ENCODE data around the gene WDSUB1. TPM values are rescaled to one million over a fixed set of nuclear protein-coding genes. Genes with fewer than 3 reads are reported as not detected.

The WDSUB1 gene
- total RNA-seq, 1 donor from 2014 or later: 14.3 TPM

- H3K27ac Mint-ChIP-seq: no peak overlapping the region
- TF ChIP-seq CTCF (IDR thresholded peaks at IDR 0.05; ENCODE audit: unreplicated experiment): no peak
- H3K4me1 Mint-ChIP-seq: peaks cover 2% of the 10 kb centered on the region
- peaks cover 58% of the 10 kb centered on the region for H3K36me3 Mint-ChIP-seq
- DNase-seq (ENCODE audit: low spot score in 2 of 2, unreplicated experiment in 2 of 2): no peak
- no peaks in the 10 kb centered on the region for H3K27me3 Mint-ChIP-seq (ENCODE audit: low read depth)
- no peak overlapping the region for H3K4me3 Mint-ChIP-seq
- no peaks in the 10 kb centered on the region for H3K9me3 Mint-ChIP-seq
These were observed 87.3 kb downstream of the WDSUB1 start for GRCh38 chr2:159199236-159199635.

GRCh38 chr2:159196393-159196925 lies 90.0 kb downstream of the WDSUB1 start:
- no peak for DNase-seq (ENCODE audit: low spot score in 2 of 2, unreplicated experiment in 2 of 2)
- peaks cover 2% of the 10 kb centered on the region for H3K4me1 Mint-ChIP-seq
- no peaks in the 10 kb centered on the region for H3K9me3 Mint-ChIP-seq
- H3K27me3 Mint-ChIP-seq (ENCODE audit: low read depth): no peaks in the 10 kb centered on the region
- H3K27ac Mint-ChIP-seq: no peak overlapping the region
- H3K36me3 Mint-ChIP-seq: peaks cover 65% of the 10 kb centered on the region
- TF ChIP-seq CTCF (IDR thresholded peaks at IDR 0.05; ENCODE audit: unreplicated experiment): no peak
- H3K4me3 Mint-ChIP-seq: no peak overlapping the region

GRCh38 chr2:159195697-159196096 lies 90.8 kb downstream of the WDSUB1 start:
- no peaks in the 10 kb centered on the region for H3K9me3 Mint-ChIP-seq
- peak overlapping the region; percentile 47 for H3K27ac Mint-ChIP-seq
- no peak overlapping the region for H3K4me3 Mint-ChIP-seq
- peaks cover 2% of the 10 kb centered on the region for H3K4me1 Mint-ChIP-seq
- H3K36me3 Mint-ChIP-seq: peaks cover 59% of the 10 kb centered on the region
- no peak for DNase-seq (ENCODE audit: low spot score in 2 of 2, unreplicated experiment in 2 of 2)
- no peaks in the 10 kb centered on the region for H3K27me3 Mint-ChIP-seq (ENCODE audit: low read depth)
- no peak for TF ChIP-seq CTCF (IDR thresholded peaks at IDR 0.05; ENCODE audit: unreplicated experiment)

GRCh38 chr2:159194241-159194640 lies 92.3 kb downstream of the WDSUB1 start:
- Mint-ChIP-seq H3K4me1 (peaks cover 2% of the 10 kb centered on the region), H3K27ac (no peak overlapping the region), H3K27me3 (ENCODE audit: low read depth) (no peaks in the 10 kb centered on the region), H3K9me3 (no peaks in the 10 kb centered on the region), H3K4me3 (no peak overlapping the region), H3K36me3 (peaks cover 47% of the 10 kb centered on the region)
- no peak for TF ChIP-seq CTCF (IDR thresholded peaks at IDR 0.05; ENCODE audit: unreplicated experiment)
- no peak for DNase-seq (ENCODE audit: low spot score in 2 of 2, unreplicated experiment in 2 of 2)

- Mint-ChIP-seq H3K4me1 (peaks cover 2% of the 10 kb centered on the region), H3K4me3 (no peak overlapping the region), H3K27ac (no peak overlapping the region), H3K36me3 (peaks cover 47% of the 10 kb centered on the region), H3K9me3 (no peaks in the 10 kb centered on the region), H3K27me3 (ENCODE audit: low read depth) (no peaks in the 10 kb centered on the region)
- TF ChIP-seq CTCF (IDR thresholded peaks at IDR 0.05; ENCODE audit: unreplicated experiment): no peak
- DNase-seq (ENCODE audit: low spot score in 2 of 2, unreplicated experiment in 2 of 2): no peak
These were observed 92.7 kb downstream of the WDSUB1 start for GRCh38 chr2:159193791-159194190.

All from mesothelial cell of epicardium (in vitro differentiated cells).